HL-60 (cell line): Measurements from ENCODE around the gene ZBTB33.

Experiments
- CTCF ChIP-seq: IDR thresholded peaks from one replicate; pipeline ENCODE4 v1.5.1; 2011; ENCODE audit warnings: low read length, control low read depth, inconsistent platforms; ENCODE audit not compliant: insufficient read depth
- GABPA ChIP-seq: IDR thresholded peaks from 2 replicates; pipeline ENCODE4 v1.6.1; 2012; ENCODE audit warnings: low read depth
- POLR2AphosphoS5 ChIP-seq: IDR thresholded peaks from 2 replicates; pipeline ENCODE4 v1.6.1; 2012; ENCODE audit warnings: low read depth
- REST ChIP-seq: IDR thresholded peaks from 2 replicates; pipeline ENCODE4 v1.6.1; 2012; ENCODE audit warnings: low read depth; ENCODE audit not compliant: insufficient replicate concordance
- SPI1 ChIP-seq: IDR thresholded peaks from 2 replicates; pipeline ENCODE4 v1.6.1; 2012; ENCODE audit warnings: low read depth, mild to moderate bottlenecking, borderline replicate concordance

- TF ChIP-seq CTCF (no peak), POLR2AphosphoS5 (no peak), REST (no peak), GABPA (no peak), SPI1 (no peak)
Measured at GRCh38 chrX:120293015-120293414, 42.4 kb downstream of the ZBTB33 start.
